ENCODE data around the gene CACNA2D1.
"Not testable (repeated sequence)": the region's sequence is repeated elsewhere in the genome, so short reads cannot be mapped to it uniquely, and the experiment has no call there.

CACNA2D1 gene

DNA sequence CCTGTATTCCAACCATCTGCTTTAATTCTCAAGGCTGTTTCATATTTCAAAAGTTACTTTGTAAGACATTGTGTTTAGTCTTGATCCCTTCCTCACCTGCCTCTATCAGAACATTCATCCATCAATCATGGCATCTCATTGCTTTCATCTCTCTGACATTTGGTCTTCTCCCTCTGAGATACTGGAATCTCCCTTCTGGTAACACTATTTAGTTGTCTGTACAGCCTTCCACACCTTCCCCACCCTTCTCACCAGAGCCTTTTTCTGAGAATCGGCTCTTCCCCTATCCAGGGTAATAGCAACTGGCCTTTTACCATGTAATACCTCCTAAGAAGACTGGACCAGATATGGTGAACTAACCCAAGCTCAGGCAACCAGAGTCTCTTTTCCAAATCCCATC is 10.1 kb downstream of the CACNA2D1 start:
- no peak overlapping the region for H2BK120ac ChIP-seq (ENCODE audit: low read depth, low read length)
- WGBS (ENCODE audit: extremely low coverage, insufficient coverage, low lambda C conversion rate): no CpG with 5 or more reads among the region's 1 CpG
- H2BK5ac ChIP-seq (ENCODE audit: low read length): no peak overlapping the region

DNA sequence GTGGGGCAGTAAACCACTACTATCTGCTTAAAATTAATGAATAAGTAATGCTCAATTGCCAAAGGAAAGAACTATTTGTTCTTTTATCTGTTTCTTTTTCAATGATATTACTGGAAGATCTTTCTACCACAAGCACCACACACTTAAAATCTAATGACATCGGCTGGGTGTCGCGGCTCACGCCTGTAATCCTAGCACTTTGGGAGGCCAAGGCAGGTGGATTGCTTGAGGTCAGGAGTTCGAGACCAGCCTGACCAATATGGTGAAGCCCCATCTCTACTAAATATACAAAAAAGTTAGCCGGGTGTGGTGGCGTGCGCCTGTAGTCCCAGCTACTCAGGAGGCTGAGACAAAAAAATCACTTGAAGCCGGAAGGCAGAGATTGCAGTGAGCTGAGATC is 10.8 kb downstream of the CACNA2D1 start:
- H2BK5ac ChIP-seq (ENCODE audit: low read length); H3K4ac ChIP-seq (ENCODE audit: low read depth, low read length); DNase-seq; H2BK120ac ChIP-seq (ENCODE audit: low read depth, low read length); H3K79me1 ChIP-seq (ENCODE audit: low read length); H3K18ac ChIP-seq (ENCODE audit: low read length); H3K4me1 ChIP-seq (ENCODE audit: control insufficient read depth, low read depth, low read length); H3K9ac ChIP-seq (ENCODE audit: low read length); H3K79me2 ChIP-seq (ENCODE audit: control insufficient read depth, insufficient read depth, low read length); H3K27me3 ChIP-seq (ENCODE audit: insufficient read depth, low read length, poor library complexity); H4K8ac ChIP-seq (ENCODE audit: low read depth, low read length); H3K56ac ChIP-seq (ENCODE audit: low read length); H4K5ac ChIP-seq (ENCODE audit: low read length); H3K27ac ChIP-seq (ENCODE audit: low read depth, low read length); H2AK5ac ChIP-seq (ENCODE audit: low read length); H3K4me3 ChIP-seq (ENCODE audit: low read length); H2BK15ac ChIP-seq (replicated peaks; ENCODE audit: low read depth); H3K23ac ChIP-seq (ENCODE audit: low read length); H3K4me2 ChIP-seq (ENCODE audit: low read length); H3K36me3 ChIP-seq (ENCODE audit: control insufficient read depth, insufficient read depth, low read length): not testable (repeated sequence)
- WGBS (ENCODE audit: extremely low coverage, insufficient coverage, low lambda C conversion rate): no CpG with 5 or more reads among the region's 9 CpGs

More for the DNA sequence above, 10.1 kb downstream of the CACNA2D1 start:
- no peaks in the 10 kb centered on the region for H3K27me3 ChIP-seq (ENCODE audit: insufficient read depth, low read length, poor library complexity)
- no peak overlapping the region for H3K9ac ChIP-seq (ENCODE audit: low read length)
- H3K27ac ChIP-seq (ENCODE audit: low read depth, low read length): no peak overlapping the region
- no peak overlapping the region for H4K5ac ChIP-seq (ENCODE audit: low read length)
- H2BK15ac ChIP-seq (replicated peaks; ENCODE audit: low read depth): no peak overlapping the region
- H3K4ac ChIP-seq (ENCODE audit: low read depth, low read length): no peak overlapping the region
- no peak for DNase-seq
- H3K79me1 ChIP-seq (ENCODE audit: low read length): peaks cover 2% of the 10 kb centered on the region
- H2AK5ac ChIP-seq (ENCODE audit: low read length): no peak overlapping the region
- no peak overlapping the region for H4K8ac ChIP-seq (ENCODE audit: low read depth, low read length)
- no peak overlapping the region for H3K18ac ChIP-seq (ENCODE audit: low read length)
- no peaks in the 10 kb centered on the region for H3K4me1 ChIP-seq (ENCODE audit: control insufficient read depth, low read depth, low read length)
- H3K36me3 ChIP-seq (ENCODE audit: control insufficient read depth, insufficient read depth, low read length): no peaks in the 10 kb centered on the region
- no peak overlapping the region for H3K56ac ChIP-seq (ENCODE audit: low read length)
- H3K79me2 ChIP-seq (ENCODE audit: control insufficient read depth, insufficient read depth, low read length): peaks cover 11% of the 10 kb centered on the region
- no peak overlapping the region for H3K4me3 ChIP-seq (ENCODE audit: low read length)
- H3K4me2 ChIP-seq (ENCODE audit: low read length): no peak overlapping the region
- H3K23ac ChIP-seq (ENCODE audit: low read length): no peak overlapping the region

DNA sequence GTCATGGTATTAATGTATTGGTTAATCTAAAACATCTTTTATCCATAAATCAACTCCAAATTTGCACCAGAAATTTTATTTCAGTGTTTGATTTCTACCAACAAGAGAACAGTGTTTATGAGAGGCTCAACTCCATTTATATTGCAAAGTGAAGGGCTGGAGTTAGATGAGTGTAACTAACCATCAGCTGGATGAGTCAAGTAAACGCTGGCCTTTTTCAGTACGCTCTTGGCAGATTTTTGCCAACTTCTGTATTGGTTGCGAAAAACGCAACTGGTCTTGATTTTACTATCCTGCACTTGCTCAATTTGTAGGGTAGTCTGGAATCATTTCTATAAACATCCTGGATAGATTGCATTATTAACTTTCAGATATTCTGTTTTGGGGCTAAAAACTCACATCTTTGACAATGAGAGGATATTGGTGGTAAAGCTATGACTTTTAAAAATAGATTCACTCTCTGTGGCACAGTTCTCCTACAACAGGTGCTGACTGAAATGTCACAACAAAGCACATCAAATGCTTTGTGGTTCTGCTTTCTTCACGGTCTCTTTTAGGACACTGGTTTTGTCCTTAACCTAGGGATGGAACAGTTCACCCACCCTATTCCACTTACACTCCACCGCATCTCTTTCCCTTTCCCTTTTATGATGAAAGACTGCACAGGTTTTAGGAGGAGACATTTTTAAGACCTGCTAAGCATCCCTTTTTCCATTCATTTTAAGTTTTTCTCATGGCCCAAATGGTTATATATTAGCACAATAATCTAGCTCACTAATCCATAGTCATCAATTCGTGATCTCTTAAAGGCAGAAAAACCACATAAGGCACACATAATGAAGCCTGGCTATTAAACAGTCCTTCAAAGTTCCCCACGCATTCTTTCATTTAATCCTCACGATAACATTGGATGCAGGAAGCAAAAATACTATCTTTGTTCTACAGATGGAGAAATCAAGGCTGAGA is 12.8 kb downstream of the CACNA2D1 start:
- no peak overlapping the region for H3K4ac ChIP-seq (ENCODE audit: low read depth, low read length)
- H3K79me2 ChIP-seq (ENCODE audit: control insufficient read depth, insufficient read depth, low read length): peaks cover 8% of the 10 kb centered on the region
- no peak for DNase-seq
- H3K4me2 ChIP-seq (ENCODE audit: low read length): no peak overlapping the region
- no peak overlapping the region for H3K23ac ChIP-seq (ENCODE audit: low read length)
- no peak overlapping the region for H2AK5ac ChIP-seq (ENCODE audit: low read length)
- no peak overlapping the region for H3K9ac ChIP-seq (ENCODE audit: low read length)
- peaks cover 2% of the 10 kb centered on the region for H3K79me1 ChIP-seq (ENCODE audit: low read length)
- no peak overlapping the region for H4K8ac ChIP-seq (ENCODE audit: low read depth, low read length)
- H2BK15ac ChIP-seq (replicated peaks; ENCODE audit: low read depth): no peak overlapping the region
- no peak overlapping the region for H2BK120ac ChIP-seq (ENCODE audit: low read depth, low read length)
- no peak overlapping the region for H2BK5ac ChIP-seq (ENCODE audit: low read length)
- no CpG with 5 or more reads among the region's 9 CpGs for WGBS (ENCODE audit: extremely low coverage, insufficient coverage, low lambda C conversion rate)
- no peaks in the 10 kb centered on the region for H3K4me1 ChIP-seq (ENCODE audit: control insufficient read depth, low read depth, low read length)
- H3K18ac ChIP-seq (ENCODE audit: low read length): no peak overlapping the region
- H3K4me3 ChIP-seq (ENCODE audit: low read length): no peak overlapping the region
- H3K27ac ChIP-seq (ENCODE audit: low read depth, low read length): no peak overlapping the region
- H4K5ac ChIP-seq (ENCODE audit: low read length): no peak overlapping the region
- H3K27me3 ChIP-seq (ENCODE audit: insufficient read depth, low read length, poor library complexity): no peaks in the 10 kb centered on the region
- H3K56ac ChIP-seq (ENCODE audit: low read length): no peak overlapping the region
- no peaks in the 10 kb centered on the region for H3K36me3 ChIP-seq (ENCODE audit: control insufficient read depth, insufficient read depth, low read length)

DNA sequence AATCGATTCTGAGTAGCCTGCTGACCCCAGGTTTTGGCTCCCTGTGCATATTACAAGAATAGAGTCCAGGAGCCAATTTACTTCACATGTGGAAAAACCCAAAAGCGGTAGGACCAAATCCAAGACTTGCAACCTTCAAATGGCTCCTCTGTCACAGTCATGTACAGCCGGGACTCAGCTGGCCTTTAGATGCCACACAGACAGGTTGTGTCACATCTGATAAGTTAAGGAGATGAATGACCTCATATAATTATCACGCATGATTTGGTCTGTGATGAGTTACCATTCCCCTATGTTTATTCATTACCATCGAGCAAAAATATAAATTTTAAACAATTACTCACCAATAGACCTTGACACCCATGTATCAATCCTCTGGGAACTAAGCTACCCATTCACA is 14.2 kb downstream of the CACNA2D1 start:
- Histone ChIP-seq H3K23ac (ENCODE audit: low read length) (no peak overlapping the region), H3K27ac (ENCODE audit: low read depth, low read length) (no peak overlapping the region), H3K27me3 (ENCODE audit: insufficient read depth, low read length, poor library complexity) (no peaks in the 10 kb centered on the region), H3K4me2 (ENCODE audit: low read length) (no peak overlapping the region), H3K18ac (ENCODE audit: low read length) (no peak overlapping the region), H2BK120ac (ENCODE audit: low read depth, low read length) (no peak overlapping the region), H3K36me3 (ENCODE audit: control insufficient read depth, insufficient read depth, low read length) (no peaks in the 10 kb centered on the region), H2BK5ac (ENCODE audit: low read length) (no peak overlapping the region), H3K4ac (ENCODE audit: low read depth, low read length) (no peak overlapping the region), H4K5ac (ENCODE audit: low read length) (no peak overlapping the region), H2AK5ac (ENCODE audit: low read length) (no peak overlapping the region), H2BK15ac (replicated peaks; ENCODE audit: low read depth) (no peak overlapping the region), H3K9ac (ENCODE audit: low read length) (no peak overlapping the region), H3K79me1 (ENCODE audit: low read length) (peaks cover 6% of the 10 kb centered on the region), H3K4me3 (ENCODE audit: low read length) (no peak overlapping the region), H3K79me2 (ENCODE audit: control insufficient read depth, insufficient read depth, low read length) (peaks cover 6% of the 10 kb centered on the region), H4K8ac (ENCODE audit: low read depth, low read length) (no peak overlapping the region), H3K4me1 (ENCODE audit: control insufficient read depth, low read depth, low read length) (no peaks in the 10 kb centered on the region), H3K56ac (ENCODE audit: low read length) (no peak overlapping the region)
- WGBS (ENCODE audit: extremely low coverage, insufficient coverage, low lambda C conversion rate): no CpG with 5 or more reads among the region's 5 CpGs
- no peak for DNase-seq

DNA sequence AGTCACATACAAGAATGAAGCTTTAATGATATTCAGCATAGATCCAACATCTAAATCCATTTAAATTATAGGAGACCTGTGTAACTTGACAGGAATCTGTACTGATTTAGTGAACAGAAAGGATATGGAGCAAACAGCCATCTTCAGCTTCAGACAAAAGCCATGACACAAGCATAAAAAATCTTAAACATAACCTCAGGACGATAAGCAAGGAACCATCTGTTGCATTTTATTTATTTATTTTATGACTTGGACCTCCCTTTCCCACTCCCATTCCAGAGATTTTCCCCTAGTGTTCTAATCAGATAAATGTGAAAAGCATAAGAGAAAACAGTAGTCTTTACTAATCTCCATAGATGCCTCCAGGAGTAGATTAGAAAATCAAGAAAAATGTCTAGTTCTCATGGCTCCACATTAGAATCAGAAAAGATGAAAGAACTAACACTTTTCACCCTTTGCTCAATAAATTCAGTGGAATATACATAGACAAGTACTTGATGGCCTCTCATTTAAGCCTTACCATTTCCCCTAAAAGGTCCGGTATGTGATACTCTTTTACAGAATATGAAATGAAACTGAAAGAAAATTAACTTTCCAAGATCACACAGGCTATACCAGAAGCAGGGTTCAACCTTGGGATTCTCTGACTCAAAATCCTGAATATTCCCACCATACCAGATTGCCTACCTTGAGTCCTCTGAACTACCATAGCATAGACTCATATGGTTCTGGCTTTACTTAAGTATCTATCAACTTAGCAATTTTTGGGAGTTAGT is 15.2 kb downstream of the CACNA2D1 start:
- Histone ChIP-seq H3K4ac (ENCODE audit: low read depth, low read length) (no peak overlapping the region), H3K23ac (ENCODE audit: low read length) (no peak overlapping the region), H3K4me3 (ENCODE audit: low read length) (no peak overlapping the region), H4K5ac (ENCODE audit: low read length) (no peak overlapping the region), H2BK15ac (replicated peaks; ENCODE audit: low read depth) (no peak overlapping the region), H3K79me1 (ENCODE audit: low read length) (peaks cover 6% of the 10 kb centered on the region), H3K4me1 (ENCODE audit: control insufficient read depth, low read depth, low read length) (no peaks in the 10 kb centered on the region), H3K27me3 (ENCODE audit: insufficient read depth, low read length, poor library complexity) (no peaks in the 10 kb centered on the region), H3K27ac (ENCODE audit: low read depth, low read length) (no peak overlapping the region), H2AK5ac (ENCODE audit: low read length) (no peak overlapping the region), H2BK5ac (ENCODE audit: low read length) (no peak overlapping the region), H4K8ac (ENCODE audit: low read depth, low read length) (no peak overlapping the region), H2BK120ac (ENCODE audit: low read depth, low read length) (no peak overlapping the region), H3K18ac (ENCODE audit: low read length) (no peak overlapping the region), H3K36me3 (ENCODE audit: control insufficient read depth, insufficient read depth, low read length) (no peaks in the 10 kb centered on the region), H3K56ac (ENCODE audit: low read length) (no peak overlapping the region), H3K9ac (ENCODE audit: low read length) (no peak overlapping the region), H3K4me2 (ENCODE audit: low read length) (no peak overlapping the region), H3K79me2 (ENCODE audit: control insufficient read depth, insufficient read depth, low read length) (peaks cover 4% of the 10 kb centered on the region)
- no CpG with 5 or more reads among the region's 2 CpGs for WGBS (ENCODE audit: extremely low coverage, insufficient coverage, low lambda C conversion rate)
- no peak for DNase-seq
